Effector CD4-positive, alpha-beta T cell (primary cell): ENCODE measurements around the gene KIF2A.
A peak's percentile ranks its signal among the peaks of the same experiment; 100 is the strongest.

Source experiments
- DNase-seq: peaks from one replicate; pipeline ENCODE4 v3.0.0-alpha.2; 2020

The KIF2A gene

GRCh38 chr5:62330302-62330701 is 24.3 kb downstream of the KIF2A start:
- no peak for DNase-seq

- DNase-seq = no peak
These were observed 25.9 kb downstream of the KIF2A start for GRCh38 chr5:62331921-62332320.

GRCh38 chr5:62333250-62333794 is 27.3 kb downstream of the KIF2A start:
- no peak for DNase-seq

GRCh38 chr5:62334082-62334481 is 28.1 kb downstream of the KIF2A start:
- no peak for DNase-seq

- DNase-seq = no peak
These were observed 34.4 kb downstream of the KIF2A start for GRCh38 chr5:62340392-62340791.

GRCh38 chr5:62340979-62341378 is 35.0 kb downstream of the KIF2A start:
- no peak for DNase-seq

GRCh38 chr5:62341783-62342475 is 35.9 kb downstream of the KIF2A start:
- DNase-seq = no peak

- no peak for DNase-seq
These were observed 36.5 kb downstream of the KIF2A start for GRCh38 chr5:62342476-62342837.

GRCh38 chr5:62343428-62343827 is 37.4 kb downstream of the KIF2A start:
- no peak for DNase-seq

GRCh38 chr5:62346748-62347147 is 40.7 kb downstream of the KIF2A start:
- DNase-seq = no peak

- DNase-seq = no peak
These were observed 41.9 kb downstream of the KIF2A start for GRCh38 chr5:62347928-62348327.

- no peak for DNase-seq
These were observed 42.9 kb downstream of the KIF2A start for GRCh38 chr5:62348723-62349481.

GRCh38 chr5:62354028-62354874 is 48.2 kb downstream of the KIF2A start:
- DNase-seq = peak; percentile 41

GRCh38 chr5:62362701-62363100 is 56.7 kb downstream of the KIF2A start:
- no peak for DNase-seq

GRCh38 chr5:62369039-62369438 is 63.0 kb downstream of the KIF2A start:
- DNase-seq = no peak

GRCh38 chr5:62371409-62371808 is 65.4 kb downstream of the KIF2A start:
- no peak for DNase-seq

GRCh38 chr5:62372600-62372999 is 66.6 kb downstream of the KIF2A start:
- DNase-seq = no peak

- DNase-seq = no peak
These were observed 67.4 kb downstream of the KIF2A start for GRCh38 chr5:62373382-62373781.

GRCh38 chr5:62374090-62374489 is 68.1 kb downstream of the KIF2A start:
- no peak for DNase-seq

- DNase-seq = no peak
These were observed 69.6 kb downstream of the KIF2A start for GRCh38 chr5:62375627-62376026.

GRCh38 chr5:62376064-62376463 is 70.1 kb downstream of the KIF2A start:
- DNase-seq = no peak

GRCh38 chr5:62385131-62385530 is 79.1 kb downstream of the KIF2A start:
- no peak for DNase-seq

GRCh38 chr5:62385816-62386400 is 79.9 kb downstream of the KIF2A start:
- DNase-seq = no peak
